Measurements from ENCODE around the gene GHSR.

GHSR gene

GRCh38 chr3:172437713-172438112, 10.5 kb downstream of the GHSR start:
- no peak for DNase-seq

DNA sequence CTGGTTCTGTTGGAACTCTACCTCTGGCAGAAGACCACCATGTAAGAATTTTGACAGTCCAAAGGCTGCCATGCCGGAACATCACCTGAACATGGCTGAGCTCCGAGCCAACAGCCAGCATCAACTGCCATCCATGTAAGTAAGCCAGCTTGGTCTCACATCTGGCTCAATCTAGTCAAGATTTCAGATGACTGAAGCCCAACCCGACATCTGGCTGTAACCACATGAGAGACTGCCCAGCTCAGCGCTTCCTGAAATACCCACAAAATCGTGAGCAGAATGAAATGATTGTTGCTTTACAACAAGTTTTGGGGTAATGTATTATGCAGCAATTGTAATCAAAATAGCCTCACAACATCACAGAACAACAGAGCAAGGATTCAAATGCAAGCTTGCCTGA, 32.9 kb downstream of the GHSR start:
- DNase-seq, result no peak

GRCh38 chr3:172411478-172411947, 36.7 kb downstream of the GHSR start:
- no peak for DNase-seq

- no peak for DNase-seq
Observed at GRCh38 chr3:172410702-172411477, 37.4 kb downstream of the GHSR start.

GRCh38 chr3:172407872-172408271, 40.4 kb downstream of the GHSR start:
- no peak for DNase-seq

DNA sequence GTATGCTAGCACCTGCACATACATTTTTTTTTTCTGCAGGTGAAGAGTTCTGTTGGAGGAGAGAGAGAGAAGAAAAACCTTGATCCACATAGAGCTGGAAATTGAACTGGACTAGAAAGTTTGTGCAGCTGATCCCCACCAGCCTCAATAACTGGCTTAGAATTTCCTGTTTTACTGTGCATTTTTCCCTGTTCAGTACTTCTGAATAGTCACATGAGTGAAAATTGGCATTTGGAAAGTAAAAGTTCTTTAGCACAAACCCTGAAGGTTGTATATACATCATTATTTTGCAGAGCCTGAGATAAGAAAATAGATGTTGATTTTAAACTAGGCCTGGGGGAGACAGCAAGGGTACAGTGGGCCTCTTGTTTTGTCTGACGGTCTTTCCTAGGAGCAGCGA, 42.3 kb downstream of the GHSR start:
- no peak for DNase-seq

DNA sequence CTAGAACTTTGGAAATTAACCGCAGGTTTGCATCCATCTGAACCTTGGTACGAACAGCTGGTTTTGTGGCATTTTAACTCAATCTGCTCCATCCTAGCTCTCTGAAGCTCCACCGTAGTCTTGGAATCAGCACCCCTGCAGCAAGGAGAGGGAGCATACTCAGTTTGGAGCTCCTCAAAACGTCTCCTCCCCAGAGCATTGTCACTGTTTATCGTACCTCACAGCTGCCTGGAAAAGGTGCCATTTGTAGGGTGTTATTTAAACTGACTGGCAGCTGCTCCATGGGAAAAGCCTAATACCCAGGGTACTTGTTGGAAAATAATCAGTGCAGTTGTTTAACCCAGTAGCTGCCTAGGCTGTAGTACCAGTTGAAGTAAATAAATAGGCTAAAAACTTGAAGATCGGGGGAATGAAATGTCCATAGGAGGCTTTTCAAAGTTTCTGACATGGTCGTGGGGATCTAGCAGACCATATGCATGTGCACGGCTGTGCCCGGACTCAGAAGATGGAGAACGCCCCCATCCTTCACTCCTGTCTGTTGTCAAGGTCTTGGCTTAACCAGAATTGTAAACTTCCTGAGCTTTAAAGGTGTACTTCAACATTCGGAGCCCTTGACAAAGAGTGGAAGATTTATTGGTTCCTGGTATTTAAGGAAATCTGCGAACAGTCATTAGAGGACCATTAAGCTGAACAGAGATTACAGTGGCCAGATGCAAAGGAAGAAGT, 43.9 kb downstream of the GHSR start:
- DNase-seq, result no peak

DNA sequence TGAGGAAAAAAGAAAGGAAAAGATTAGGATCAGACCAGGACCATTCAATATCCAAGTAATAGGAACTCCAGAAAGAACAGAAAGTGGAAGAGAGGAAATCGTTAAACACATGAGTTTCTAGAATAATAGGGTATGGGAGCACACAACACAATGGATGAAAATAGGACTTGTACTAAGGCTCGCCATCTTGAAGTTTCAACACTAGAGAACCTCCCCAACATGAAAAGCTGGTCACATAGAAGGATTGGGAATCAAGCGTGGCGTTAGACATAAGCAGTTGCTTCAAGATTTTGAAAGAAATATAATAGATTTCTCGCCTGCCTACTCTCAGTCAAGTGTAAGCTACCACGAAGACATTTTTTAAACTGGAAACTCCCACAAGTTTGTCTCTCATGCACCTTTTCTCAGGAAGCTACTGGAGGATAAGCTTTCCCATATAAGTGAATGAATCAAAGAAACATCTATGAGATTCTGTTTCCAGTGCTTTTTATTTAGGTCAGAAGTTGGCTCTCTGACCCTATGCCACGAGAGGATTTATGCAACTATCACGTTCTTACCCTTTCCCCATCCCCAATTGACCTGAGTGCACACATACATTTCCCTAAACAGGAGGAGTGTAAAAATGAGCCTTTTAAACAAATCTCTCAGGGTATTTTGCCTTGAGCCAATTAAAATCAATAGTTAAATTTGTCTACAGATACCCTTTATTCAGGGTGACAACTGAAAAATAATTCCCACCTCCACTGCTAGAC, 45.2 kb downstream of the GHSR start:
- DNase-seq, result no peak

DNA sequence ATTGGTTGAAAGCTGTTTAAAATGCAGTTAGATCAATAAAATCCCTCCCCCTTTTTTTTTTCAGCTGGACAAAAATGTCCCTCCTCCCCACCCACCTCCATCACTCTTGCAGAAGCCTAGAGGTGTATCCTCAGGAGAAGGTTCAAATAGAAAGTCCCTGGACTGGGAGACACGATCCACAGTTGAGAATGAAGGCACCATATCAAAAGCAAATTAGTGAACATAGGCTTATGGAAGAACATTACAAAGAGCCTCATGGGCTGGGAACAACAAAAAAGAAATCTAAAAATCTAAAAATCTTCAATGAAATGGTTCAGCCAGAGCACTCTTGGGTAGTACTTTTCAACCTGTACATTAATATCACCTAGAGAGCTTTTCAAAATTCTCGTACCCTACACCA, 46.2 kb downstream of the GHSR start:
- no peak for DNase-seq

GRCh38 chr3:172398484-172398883, 49.8 kb downstream of the GHSR start:
- no peak for DNase-seq

DNA sequence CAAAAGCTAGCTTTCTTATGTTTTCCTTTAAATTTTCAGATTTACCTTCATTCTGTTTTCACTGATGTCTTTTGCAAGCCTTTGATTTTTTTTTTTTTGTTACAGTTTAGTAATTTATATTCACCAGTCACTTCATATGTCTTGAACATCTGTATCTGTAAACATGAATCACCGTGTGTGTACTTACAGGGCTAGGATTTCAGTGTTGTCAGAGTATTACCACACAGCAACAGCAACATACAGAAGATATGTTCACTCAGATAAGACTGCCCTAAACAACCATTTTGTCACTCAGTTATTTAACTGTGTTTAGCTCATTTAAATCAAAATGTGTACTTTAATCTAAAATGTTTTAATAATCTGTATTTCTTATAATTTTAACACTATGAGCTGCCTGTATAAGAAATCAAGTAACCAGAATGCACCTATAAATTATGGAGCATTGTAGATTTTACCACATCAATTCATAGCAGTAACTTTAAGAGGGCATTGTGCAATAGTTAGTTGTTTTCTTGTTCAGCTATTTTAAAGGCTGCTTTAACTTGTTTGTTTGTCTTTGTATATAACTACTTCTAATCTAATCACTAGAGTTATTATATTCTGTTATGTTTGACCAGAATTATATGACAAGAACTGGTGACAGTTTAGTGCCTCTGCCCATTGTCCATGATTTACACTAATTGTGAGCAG, 50.4 kb downstream of the GHSR start:
- no peak for DNase-seq

DNA sequence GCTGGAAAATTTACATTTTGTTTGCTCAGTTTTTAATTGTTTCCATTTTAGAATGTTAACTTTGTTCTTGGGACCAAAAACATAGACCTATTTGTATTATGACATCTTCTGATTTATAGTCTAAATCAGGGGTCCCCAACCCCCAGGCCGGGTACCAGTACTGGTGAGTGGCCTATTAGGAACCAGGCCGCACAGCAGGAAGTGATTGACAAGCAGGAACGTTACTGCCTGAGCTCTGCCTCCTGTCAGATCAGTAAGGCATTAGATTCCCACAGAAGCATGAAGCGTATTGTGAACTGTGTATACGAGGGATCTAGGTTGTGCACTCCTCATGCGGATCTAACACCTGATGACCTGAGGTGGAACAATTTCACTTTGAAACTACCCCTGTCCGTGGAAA, 51.9 kb downstream of the GHSR start:
- DNase-seq, result no peak

DNA sequence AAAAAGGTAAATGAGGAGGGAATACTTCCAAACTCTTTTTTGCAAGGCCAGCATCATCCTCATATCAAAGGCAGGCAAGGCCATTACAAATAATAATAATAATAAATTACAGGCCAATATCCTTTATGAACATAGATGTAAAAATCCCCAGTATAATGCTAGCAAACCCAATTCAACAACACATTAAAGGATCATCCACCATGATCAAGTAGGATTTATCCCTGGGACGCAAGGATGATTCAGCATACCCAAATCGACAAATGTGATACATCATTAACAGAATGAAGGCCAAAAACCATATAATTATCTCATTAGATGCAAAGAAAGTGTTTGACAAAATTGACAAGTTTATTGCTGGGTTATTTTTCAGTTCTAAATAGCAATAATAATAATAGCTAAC, 53.6 kb downstream of the GHSR start:
- no peak for DNase-seq
